Measurements from ENCODE around the gene PCDHGA4.
"Not testable (repeated sequence)": the region's sequence is repeated elsewhere in the genome, so short reads cannot be mapped to it uniquely, and the experiment has no call there.

The PCDHGA4 gene

GRCh38 chr5:141349917-141350619 is 4.8 kb upstream of the PCDHGA4 start, which contains the start of gene PCDHGB1:
PCDHGB1 (plus strand) TSS chr5:141350099; CDS start chr5:141350261, 162 bp downstream.
- DNase-seq, result peak; percentile 7

- DNase-seq, result no peak
These were observed 3.2 kb upstream of the PCDHGA4 start for GRCh38 chr5:141351591-141351990.

- DNase-seq, result no peak
These were observed 820 bp downstream of the PCDHGA4 start for GRCh38 chr5:141355641-141356040.

- DNase-seq, result no peak
These were observed 1.3 kb downstream of the PCDHGA4 start for GRCh38 chr5:141356133-141356532.

- DNase-seq, result no peak
These were observed 2.1 kb downstream of the PCDHGA4 start for GRCh38 chr5:141356950-141357349.

GRCh38 chr5:141359790-141360426 is 5.1 kb downstream of the PCDHGA4 start, which contains the start of gene PCDHGB2:
PCDHGB2 (plus strand) TSS chr5:141359994; CDS start chr5:141360136, 142 bp downstream.
- no peak for DNase-seq

GRCh38 chr5:141360685-141361084 is 5.9 kb downstream of the PCDHGA4 start:
- no peak for DNase-seq

- DNase-seq, result no peak
These were observed 7.9 kb downstream of the PCDHGA4 start for GRCh38 chr5:141362719-141363118.

GRCh38 chr5:141363952-141364660 is 9.3 kb downstream of the PCDHGA4 start, which contains the start of gene PCDHGA5:
PCDHGA5 (plus strand) TSS chr5:141364162; CDS start chr5:141364331, 169 bp downstream.
- no peak for DNase-seq

- no peak for DNase-seq
These were observed 11.4 kb downstream of the PCDHGA4 start for GRCh38 chr5:141366016-141366896.

GRCh38 chr5:141369994-141370848 is 15.4 kb downstream of the PCDHGA4 start, which contains the start of gene PCDHGB3:
PCDHGB3 (plus strand) TSS chr5:141370242; CDS start chr5:141370395, 153 bp downstream.
- DNase-seq, result peak; percentile 10

- no peak for DNase-seq
These were observed 17.0 kb downstream of the PCDHGA4 start for GRCh38 chr5:141371572-141372475.

- no peak for DNase-seq
These were observed 19.0 kb downstream of the PCDHGA4 start, which contains the start of gene PCDHGA6 for GRCh38 chr5:141373673-141374317. PCDHGA6 (plus strand) TSS chr5:141373891; CDS start chr5:141374084, 193 bp downstream.

- DNase-seq, result no peak
These were observed 19.8 kb downstream of the PCDHGA4 start for GRCh38 chr5:141374627-141375026.

- not testable (repeated sequence) for DNase-seq
These were observed 20.8 kb downstream of the PCDHGA4 start for GRCh38 chr5:141375444-141376155.

- no peak for DNase-seq
These were observed 27.9 kb downstream of the PCDHGA4 start, which contains the start of gene PCDHGA7 for GRCh38 chr5:141382469-141383294. PCDHGA7 (plus strand) TSS chr5:141382742; CDS start chr5:141382900, 158 bp downstream.

GRCh38 chr5:141383345-141383744 is 28.5 kb downstream of the PCDHGA4 start:
- no peak for DNase-seq

Measured in activated effector memory CD4-positive, alpha-beta T cell treated with Interleukin-2 at 50 U/mL for 16 hours (primary cell).